GM10266 (cell line): ENCODE results near the gene FHDC1.

Experiments used
- DNase-seq: peaks from one replicate; pipeline ENCODE4 v3.0.0; 2012; ENCODE audit errors: extremely low spot score
- TF ChIP-seq, protein P1 (sequence below): IDR thresholded peaks from 2 replicates; pipeline ENCODE4 v1.5.1; 2012; ENCODE audit warnings: mild to moderate bottlenecking, low read depth; ENCODE audit not compliant: control insufficient read depth, insufficient read depth; ENCODE audit errors: missing control alignments

FHDC1 gene

DNA sequence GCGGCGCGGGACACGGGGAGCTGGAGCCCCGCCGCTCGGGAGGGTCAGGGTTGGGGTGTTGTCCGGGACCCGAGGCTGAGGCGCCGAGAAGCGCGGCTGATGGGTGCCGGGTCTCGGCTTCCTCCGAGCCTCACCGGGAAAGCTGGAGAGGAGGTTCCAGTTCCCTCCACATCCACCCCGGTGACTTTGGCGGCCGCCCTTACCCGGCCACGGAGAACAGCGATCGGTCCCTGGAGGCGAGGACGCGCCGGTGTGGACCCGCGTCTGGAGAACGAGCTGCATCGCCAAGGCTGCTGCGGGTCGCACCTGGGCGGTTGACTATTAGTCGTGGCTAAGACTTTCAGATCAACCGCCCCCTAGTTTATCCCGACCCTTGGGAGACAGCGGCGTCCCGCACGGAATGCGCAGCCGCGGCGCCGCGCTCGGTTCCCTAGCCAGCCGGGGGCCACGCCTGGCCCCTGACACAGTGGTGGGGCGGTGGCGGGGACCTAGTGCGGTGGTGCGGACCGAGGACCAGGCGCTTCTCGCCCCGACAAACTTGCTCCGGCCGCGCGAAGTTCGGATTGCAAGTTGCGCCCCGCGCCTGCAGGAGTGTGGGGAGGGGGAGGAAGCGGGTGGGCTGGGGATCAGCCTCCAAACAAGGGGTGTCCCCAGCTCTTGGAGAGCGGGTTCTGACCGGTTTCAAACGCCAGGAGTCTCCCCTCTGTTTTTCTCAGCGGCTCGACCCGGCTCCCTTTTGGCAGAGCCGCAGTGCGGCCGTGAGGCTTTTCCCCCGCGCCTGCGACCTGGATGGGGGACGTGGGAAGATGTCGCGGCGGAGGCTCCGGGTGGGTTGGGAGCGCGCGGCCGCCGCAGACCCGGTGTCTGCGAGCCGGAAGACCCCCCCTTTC, 568 bp downstream of the FHDC1 start:
- TF ChIP-seq, protein P1, sequence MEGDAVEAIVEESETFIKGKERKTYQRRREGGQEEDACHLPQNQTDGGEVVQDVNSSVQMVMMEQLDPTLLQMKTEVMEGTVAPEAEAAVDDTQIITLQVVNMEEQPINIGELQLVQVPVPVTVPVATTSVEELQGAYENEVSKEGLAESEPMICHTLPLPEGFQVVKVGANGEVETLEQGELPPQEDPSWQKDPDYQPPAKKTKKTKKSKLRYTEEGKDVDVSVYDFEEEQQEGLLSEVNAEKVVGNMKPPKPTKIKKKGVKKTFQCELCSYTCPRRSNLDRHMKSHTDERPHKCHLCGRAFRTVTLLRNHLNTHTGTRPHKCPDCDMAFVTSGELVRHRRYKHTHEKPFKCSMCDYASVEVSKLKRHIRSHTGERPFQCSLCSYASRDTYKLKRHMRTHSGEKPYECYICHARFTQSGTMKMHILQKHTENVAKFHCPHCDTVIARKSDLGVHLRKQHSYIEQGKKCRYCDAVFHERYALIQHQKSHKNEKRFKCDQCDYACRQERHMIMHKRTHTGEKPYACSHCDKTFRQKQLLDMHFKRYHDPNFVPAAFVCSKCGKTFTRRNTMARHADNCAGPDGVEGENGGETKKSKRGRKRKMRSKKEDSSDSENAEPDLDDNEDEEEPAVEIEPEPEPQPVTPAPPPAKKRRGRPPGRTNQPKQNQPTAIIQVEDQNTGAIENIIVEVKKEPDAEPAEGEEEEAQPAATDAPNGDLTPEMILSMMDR = no peak
- peak; percentile 66 for DNase-seq

GRCh38 chr4:152937336-152938236, 1.5 kb downstream of the FHDC1 start:
- DNase-seq = peak; percentile 52
- TF ChIP-seq, protein P1 = no peak

DNA sequence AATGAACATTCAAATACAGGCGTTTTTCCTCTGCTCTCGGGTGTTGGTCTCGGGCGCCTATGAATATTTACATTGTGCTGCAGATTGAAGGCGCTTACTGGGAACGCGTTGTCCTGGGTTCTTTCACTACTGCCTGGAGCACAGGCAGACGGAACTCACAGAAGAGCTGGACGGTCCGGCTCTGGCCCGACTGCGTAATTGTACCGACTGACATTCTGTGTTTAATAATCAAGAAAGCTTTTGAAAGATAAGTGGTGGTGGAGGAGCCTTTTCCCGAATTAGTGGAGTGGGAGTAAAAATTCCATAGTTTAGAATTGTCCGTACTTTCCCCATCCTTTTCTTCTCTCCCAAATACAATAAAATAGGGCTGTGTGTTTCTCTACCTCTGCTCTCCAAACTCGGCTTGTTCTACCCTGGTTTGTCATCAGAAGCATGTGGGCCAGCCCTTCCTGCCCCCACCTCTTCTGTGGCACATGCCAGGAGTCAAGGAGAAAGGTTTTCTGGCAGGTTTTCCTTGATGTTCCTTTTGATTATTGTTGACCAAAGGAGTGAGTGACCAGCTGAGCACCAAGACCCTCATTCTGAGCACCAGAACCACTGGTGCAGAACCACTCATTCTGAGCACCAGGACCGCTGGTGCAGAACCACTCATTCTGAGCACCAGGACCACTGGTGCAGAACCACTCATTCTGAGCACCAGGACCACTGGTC, 2.3 kb downstream of the FHDC1 start:
- no peak for DNase-seq
- TF ChIP-seq, protein P1 = no peak

DNA sequence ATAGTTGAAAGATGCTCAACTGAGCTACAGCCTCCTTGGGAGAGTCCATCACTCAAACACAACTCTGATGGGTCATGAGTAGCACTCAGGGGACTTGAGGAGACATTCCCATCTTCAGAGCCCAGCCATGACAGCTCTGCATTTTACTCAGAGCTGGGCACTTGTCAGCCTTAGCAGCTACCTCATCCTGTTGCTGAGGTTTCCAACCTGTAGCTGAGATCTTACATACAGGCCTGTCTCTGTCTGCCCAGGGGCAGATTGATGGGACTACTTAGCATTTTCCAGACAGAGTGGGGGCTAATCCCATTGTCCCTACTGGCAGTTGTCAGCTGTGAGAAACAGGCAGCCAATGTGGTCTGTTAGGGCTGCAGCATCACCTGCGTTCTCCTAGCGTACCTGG, 3.5 kb downstream of the FHDC1 start:
- DNase-seq = no peak
- TF ChIP-seq, protein P1 = no peak

DNA sequence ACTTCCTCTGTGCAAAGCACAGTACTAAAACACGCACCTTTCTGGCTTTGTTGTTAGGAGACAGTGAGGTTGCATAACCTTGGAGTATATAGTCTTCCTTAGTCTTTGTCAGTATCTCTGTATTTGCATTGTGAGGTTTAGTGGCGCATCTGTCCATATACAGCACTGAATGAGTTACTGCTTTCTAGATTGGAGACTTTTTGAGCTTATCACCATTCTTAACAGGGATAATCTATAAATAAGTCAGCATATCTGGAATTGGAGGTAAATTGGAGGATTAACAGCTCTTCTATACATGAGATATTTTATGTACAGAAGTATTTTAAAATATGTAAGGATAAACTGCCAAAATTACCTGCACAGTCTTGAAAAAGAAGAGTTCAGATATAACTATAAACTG, 4.3 kb downstream of the FHDC1 start:
- DNase-seq = no peak

DNA sequence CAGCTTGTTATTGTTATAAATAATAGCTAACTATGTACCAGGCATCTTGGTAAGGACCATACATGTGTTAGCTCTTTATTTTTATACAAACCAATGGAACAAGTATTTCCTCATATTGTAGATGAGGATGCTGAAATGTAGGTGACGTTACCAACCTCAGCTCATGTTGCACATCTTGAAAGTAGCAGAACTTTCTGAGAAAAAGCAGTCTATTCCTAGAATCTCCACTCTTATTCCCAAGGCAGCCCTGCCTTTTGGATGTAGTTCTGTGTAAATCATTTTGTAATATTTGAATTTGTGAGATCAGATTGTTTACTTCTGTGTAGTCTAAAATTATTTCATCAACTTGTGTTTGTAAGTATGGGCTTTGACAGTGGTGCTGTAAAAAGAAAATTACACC, 5.3 kb downstream of the FHDC1 start:
- TF ChIP-seq, protein P1 = no peak
- DNase-seq = no peak

More for the DNA sequence above, 4.3 kb downstream of the FHDC1 start:
- TF ChIP-seq, protein P1 = no peak

GRCh38 chr4:152942346-152942745, 6.2 kb downstream of the FHDC1 start:
- TF ChIP-seq, protein P1 = no peak
- DNase-seq = no peak
